AG09319 (cell line): ENCODE results near the gene ALG1.
"Not testable (repeated sequence)": the region's sequence is repeated elsewhere in the genome, so short reads cannot be mapped to it uniquely, and the experiment has no call there.

ENCODE experiments used
- DNase-seq: peaks from one replicate; pipeline ENCODE4 v3.0.0-alpha.2; 2010; ENCODE audit warnings: low read depth; ENCODE audit errors: extremely low read depth
- CTCF ChIP-seq: IDR thresholded peaks from 2 replicates; pipeline ENCODE4 v1.5.1; 2011; ENCODE audit warnings: low read depth, mild to moderate bottlenecking, inconsistent platforms, low read length, moderate library complexity

The ALG1 gene

GRCh38 chr16:5075637-5076036, 4.0 kb downstream of the ALG1 start:
- no peak for DNase-seq
- TF ChIP-seq CTCF: no peak

- no peak for DNase-seq
- no peak for TF ChIP-seq CTCF
Observed at GRCh38 chr16:5077304-5077703, 5.7 kb downstream of the ALG1 start.

- no peak for DNase-seq
- no peak for TF ChIP-seq CTCF
Observed at GRCh38 chr16:5078626-5079025, 7.0 kb downstream of the ALG1 start.

GRCh38 chr16:5080461-5080860, 8.8 kb downstream of the ALG1 start:
- DNase-seq: not testable (repeated sequence)

GRCh38 chr16:5080996-5081395, 9.4 kb downstream of the ALG1 start:
- DNase-seq: not testable (repeated sequence)

GRCh38 chr16:5083646-5084045, 12.0 kb downstream of the ALG1 start:
- not testable (repeated sequence) for DNase-seq

- not testable (repeated sequence) for DNase-seq
Observed at GRCh38 chr16:5084099-5084731, 12.6 kb downstream of the ALG1 start.

GRCh38 chr16:5084802-5085201, 13.2 kb downstream of the ALG1 start:
- DNase-seq: not testable (repeated sequence)
- TF ChIP-seq CTCF: peak; percentile 57

GRCh38 chr16:5085716-5086115, 14.1 kb downstream of the ALG1 start:
- DNase-seq: not testable (repeated sequence)

GRCh38 chr16:5088086-5088790, 16.6 kb downstream of the ALG1 start:
- DNase-seq: not testable (repeated sequence)

- DNase-seq: not testable (repeated sequence)
Observed at GRCh38 chr16:5088936-5089335, 17.3 kb downstream of the ALG1 start.

- not testable (repeated sequence) for DNase-seq
Observed at GRCh38 chr16:5089911-5090555, 18.4 kb downstream of the ALG1 start.

- DNase-seq: not testable (repeated sequence)
Observed at GRCh38 chr16:5090592-5090991, 18.9 kb downstream of the ALG1 start.

- DNase-seq: not testable (repeated sequence)
Observed at GRCh38 chr16:5093081-5093480, 21.4 kb downstream of the ALG1 start.

GRCh38 chr16:5093746-5094145, 22.1 kb downstream of the ALG1 start:
- DNase-seq: not testable (repeated sequence)
